WTC11 (cell line): Measurements from ENCODE around the gene BRD4. TPM values are rescaled to one million over a fixed set of nuclear protein-coding genes. Genes with fewer than 3 reads are reported as not detected.

Source experiments
- ATAC-seq: fragments of 200-7000 bp; cut with Tn5 transposase; 2 replicates; pipeline ENCODE4 v1.10.0; 2021; ENCODE audit warnings: mild to moderate bottlenecking, moderate library complexity
- CTCF ChIA-PET: fragments of 300-600 bp; sonication (Branson Sonifier 250); formaldehyde crosslinking; loops from one replicate; lab custom pipeline; 2021; ENCODE audit warnings: antibody characterized with exemption; lab: Charles Lee
- POLR2A ChIA-PET: fragments of 350-600 bp; sonication (Branson Sonifier 250); formaldehyde crosslinking; loops from one replicate; lab custom pipeline; 2021; ENCODE audit warnings: antibody characterized with exemption; lab: Charles Lee
- DNase-seq: peaks from one replicate; pipeline ENCODE4 v3.0.0; 2021; ENCODE audit warnings: low spot score
- H3K27ac Mint-ChIP-seq: 2 replicates; pipeline ENCODE4 v1.8.0; 2021; ENCODE audit warnings: mixed read lengths
- H3K27me3 Mint-ChIP-seq: 2 replicates; pipeline ENCODE4 v1.8.0; 2021; ENCODE audit warnings: low read depth, mild to moderate bottlenecking, moderate library complexity, mixed read lengths
- H3K36me3 Mint-ChIP-seq: 2 replicates; pipeline ENCODE4 v1.8.0; 2021; ENCODE audit warnings: mixed read lengths
- H3K4me1 Mint-ChIP-seq: 2 replicates; pipeline ENCODE4 v1.8.0; 2022; ENCODE audit warnings: mixed read lengths
- H3K4me3 Mint-ChIP-seq: 2 replicates; pipeline ENCODE4 v1.8.0; 2021; ENCODE audit warnings: mild to moderate bottlenecking, moderate library complexity, mixed read lengths
- H3K9me3 Mint-ChIP-seq: 2 replicates; pipeline ENCODE4 v1.8.0; 2021; ENCODE audit warnings: mixed read lengths
- AR ChIP-seq: fragments of 250-450 bp; sonication (Bioruptor Pico); IDR thresholded peaks from 2 replicates; pipeline ENCODE4 v1.9.0; 2021; ENCODE audit warnings: mild to moderate bottlenecking
- ARID4B ChIP-seq: sonication (generic); formaldehyde crosslinking; IDR thresholded peaks from 2 replicates; pipeline ENCODE4 v1.8.0; 2023; ENCODE audit warnings: missing genetic modification reagents, mild to moderate bottlenecking, borderline replicate concordance
- E2F5 ChIP-seq: sonication (generic); formaldehyde crosslinking; IDR thresholded peaks from 2 replicates; pipeline ENCODE4 v1.8.1; 2022; ENCODE audit warnings: mild to moderate bottlenecking, moderate library complexity, missing genetic modification reagents
- NR3C1 ChIP-seq: sonication (generic); formaldehyde crosslinking; conservative IDR thresholded peaks from 2 replicates; pipeline ENCODE4 v1.8.1; 2023; ENCODE audit warnings: low read depth, mild to moderate bottlenecking, missing genetic modification reagents
- PRDM15 ChIP-seq: sonication (generic); formaldehyde crosslinking; IDR thresholded peaks from 2 replicates; pipeline ENCODE4 v1.8.0; 2022; ENCODE audit warnings: missing genetic modification reagents
- SP1 ChIP-seq: sonication (generic); formaldehyde crosslinking; conservative IDR thresholded peaks from 2 replicates; pipeline ENCODE4 v1.8.1; 2022; ENCODE audit warnings: missing genetic modification reagents
- USF1 ChIP-seq: sonication (generic); formaldehyde crosslinking; IDR thresholded peaks from 2 replicates; pipeline ENCODE4 v1.8.0; 2022; ENCODE audit warnings: mild to moderate bottlenecking, missing genetic modification reagents
- USF2 ChIP-seq: sonication (generic); formaldehyde crosslinking; IDR thresholded peaks from 2 replicates; pipeline ENCODE4 v1.8.1; 2023; ENCODE audit warnings: mild to moderate bottlenecking, missing genetic modification reagents, moderate library complexity
- ZBTB43 ChIP-seq: sonication (generic); formaldehyde crosslinking; IDR thresholded peaks from 2 replicates; pipeline ENCODE4 v1.8.1; 2023; ENCODE audit warnings: mild to moderate bottlenecking, missing genetic modification reagents
- ZNF317 ChIP-seq: sonication (generic); formaldehyde crosslinking; IDR thresholded peaks from 2 replicates; pipeline ENCODE4 v1.8.1; 2023; ENCODE audit warnings: low read depth, mild to moderate bottlenecking, moderate library complexity, missing genetic modification reagents, borderline replicate concordance
- ZNF396 ChIP-seq: fragments of 250-450 bp; sonication (Bioruptor Pico); IDR thresholded peaks from 2 replicates; pipeline ENCODE4 v1.8.0; 2021; ENCODE audit warnings: mild to moderate bottlenecking, moderate library complexity, borderline replicate concordance
- ZNF423 ChIP-seq: fragments of 250-450 bp; sonication (Bioruptor Pico); IDR thresholded peaks from 2 replicates; pipeline ENCODE4 v2.1.2; 2022; ENCODE audit warnings: mild to moderate bottlenecking, moderate library complexity
- total RNA-seq: library from RNA; stranded (reverse); gene quantifications from 3 replicates; pipeline ENCODE4 v1.2.3, GENCODE V29; 2021

BRD4 gene
- total RNA-seq, 1 experiment from 2014 or later: 128 TPM

- ChIA-PET POLR2A (interaction anchor here (0.6 to 2.0 kb wide), 6 partner anchors 19 to 195 kb away, joined by 3 to 6 read pairs (median 4); no protein-coding TSS in a partner anchor), CTCF (interaction anchor here (0.9 to 2.0 kb wide), 11 partner anchors 18 to 355 kb away, joined by 3 to 25 read pairs (median 3); partner anchors contain the start of gene EPHX3)
- Mint-ChIP-seq H3K27me3 (peaks cover 6% of the 10 kb centered on the region; the same call in 1 of the 2 replicates), H3K36me3 (peaks cover 13% of the 10 kb centered on the region), H3K27ac (no peak within 1 kb of the TSS), H3K4me3 (peak within 1 kb of the TSS; percentile 80), H3K4me1 (peaks cover 23% of the 10 kb centered on the region), H3K9me3 (peaks cover 1% of the 10 kb centered on the region)
- DNase-seq: peak; percentile 62
- TF ChIP-seq ARID4B (CRISPR knock-in tag) (0 out of 2 replicates have a peak, but pooled peaks have one; percentile 49), ZNF396 (CRISPR knock-in tag) (no peak), ZNF423 (CRISPR knock-in tag) (0 out of 2 replicates have a peak, but pooled peaks have one; percentile 1), NR3C1 (no peak)
- peak; percentile 51 for ATAC-seq
These were observed 131.6 kb downstream of the BRD4 start, which contains the start of gene NOTCH3 for GRCh38 chr19:15200553-15201364. Gene NOTCH3, minus strand, starts transcription at chr19:15200995. Its CDS starts 90 bp downstream, at chr19:15200905.

- Mint-ChIP-seq H3K36me3 (peaks cover 13% of the 10 kb centered on the region), H3K9me3 (no peaks in the 10 kb centered on the region), H3K4me1 (peaks cover 25% of the 10 kb centered on the region), H3K4me3 (peak overlapping the region; percentile 78), H3K27ac (peak overlapping the region; percentile 93), H3K27me3 (peaks cover 6% of the 10 kb centered on the region; the same call in 1 of the 2 replicates)
- CTCF ChIA-PET: interaction anchor here (0.9 to 2.0 kb wide), 14 partner anchors 18 to 356 kb away, joined by 3 to 25 read pairs (median 4); partner anchors contain the start of gene EPHX3
- DNase-seq (peak; percentile 89), ATAC-seq (peak; percentile 49)
- POLR2A ChIA-PET: interaction anchor here (0.6 to 2.0 kb wide), 6 partner anchors 19 to 195 kb away, joined by 3 to 6 read pairs (median 4); no protein-coding TSS in a partner anchor
- TF ChIP-seq AR (CRISPR knock-in tag) (no peak), USF2 (CRISPR knock-in tag) (peak; percentile 74), USF1 (CRISPR knock-in tag) (peak; percentile 54), E2F5 (CRISPR knock-in tag) (peak; percentile 28; the same call in 1 of the 2 replicates), ZNF423 (CRISPR knock-in tag) (0 out of 2 replicates have a peak, but pooled peaks have one; percentile 2), SP1 (CRISPR knock-in tag) (peak; percentile 57; the same call in 1 of the 2 replicates), ZBTB43 (peak; percentile 67; the same call in 1 of the 2 replicates), PRDM15 (CRISPR knock-in tag) (peak; percentile 97), ZNF317 (CRISPR knock-in tag) (no peak)
These were observed 132.4 kb downstream of the BRD4 start for GRCh38 chr19:15199661-15200552.
